NOMO-1 treated with DMSO at 0.1 percent for 48 hours (cell line): ENCODE measurements around the gene MLF1.

ENCODE experiments used
- DNase-seq: peaks from one replicate; lab custom pipeline; 2025; ENCODE audit not compliant: unreplicated experiment; lab: John Stamatoyannopoulos, UW

MLF1 gene

DNA sequence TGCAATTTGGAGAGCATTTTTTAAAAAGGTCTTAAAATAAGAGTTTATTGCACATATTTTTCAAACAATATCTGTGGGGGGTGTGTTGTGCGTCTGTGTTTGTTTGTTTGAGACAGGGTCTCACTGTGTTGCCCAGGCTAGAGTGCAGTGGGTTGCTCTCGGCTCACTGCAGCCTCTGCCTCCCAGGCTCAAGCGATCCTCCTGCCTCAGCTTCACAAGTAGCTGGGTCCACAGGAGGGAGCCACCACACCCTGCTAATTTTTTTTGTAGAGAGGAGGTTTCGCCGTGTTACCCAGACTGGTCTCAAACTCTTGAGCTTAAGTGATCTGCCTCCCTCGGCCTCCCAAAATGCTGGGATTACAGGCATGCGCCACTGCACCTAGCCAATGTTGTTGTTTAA is 2.7 kb downstream of the MLF1 start:
- no peak for DNase-seq

- no peak for DNase-seq
Observed at GRCh38 chr3:158574646-158575045, 3.7 kb downstream of the MLF1 start.

DNA sequence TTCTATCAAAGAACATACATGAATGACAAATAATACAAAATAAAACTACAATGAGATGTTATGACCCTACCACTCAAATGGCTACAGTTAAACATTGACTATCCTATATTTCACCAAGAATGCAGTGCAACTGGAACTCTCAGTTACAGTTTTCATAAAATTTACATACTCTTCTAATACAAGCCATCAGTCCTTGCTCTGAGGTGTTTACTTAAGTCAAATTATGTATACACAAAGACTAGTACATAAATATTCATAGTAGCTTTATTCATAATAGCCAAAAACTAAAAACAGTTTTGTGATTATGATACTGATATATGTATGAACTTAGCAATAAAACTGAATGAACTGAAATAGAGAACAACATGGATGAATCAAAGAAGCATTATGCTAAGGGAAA is 19.2 kb downstream of the MLF1 start:
- DNase-seq: no peak

DNA sequence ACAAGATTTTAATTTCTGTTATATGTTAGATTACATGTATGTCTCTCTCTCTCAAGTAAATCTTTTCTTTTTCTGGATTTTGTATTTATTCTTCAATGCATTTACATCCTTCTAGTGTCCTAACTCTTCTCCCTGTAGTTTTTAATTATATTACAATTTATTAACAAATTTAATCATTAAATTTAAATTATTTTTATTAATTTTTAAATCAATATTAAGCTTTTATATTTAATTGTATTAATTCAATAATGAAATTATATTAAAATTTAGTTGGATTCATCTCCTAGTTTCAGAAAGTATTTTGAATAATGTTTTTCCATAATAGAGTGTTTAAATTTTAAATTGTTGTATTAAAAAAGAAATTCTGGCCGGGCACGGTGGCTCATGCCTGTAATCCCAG is 29.8 kb downstream of the MLF1 start:
- DNase-seq: no peak

GRCh38 chr3:158602227-158602626 is 31.2 kb downstream of the MLF1 start:
- no peak for DNase-seq

DNA sequence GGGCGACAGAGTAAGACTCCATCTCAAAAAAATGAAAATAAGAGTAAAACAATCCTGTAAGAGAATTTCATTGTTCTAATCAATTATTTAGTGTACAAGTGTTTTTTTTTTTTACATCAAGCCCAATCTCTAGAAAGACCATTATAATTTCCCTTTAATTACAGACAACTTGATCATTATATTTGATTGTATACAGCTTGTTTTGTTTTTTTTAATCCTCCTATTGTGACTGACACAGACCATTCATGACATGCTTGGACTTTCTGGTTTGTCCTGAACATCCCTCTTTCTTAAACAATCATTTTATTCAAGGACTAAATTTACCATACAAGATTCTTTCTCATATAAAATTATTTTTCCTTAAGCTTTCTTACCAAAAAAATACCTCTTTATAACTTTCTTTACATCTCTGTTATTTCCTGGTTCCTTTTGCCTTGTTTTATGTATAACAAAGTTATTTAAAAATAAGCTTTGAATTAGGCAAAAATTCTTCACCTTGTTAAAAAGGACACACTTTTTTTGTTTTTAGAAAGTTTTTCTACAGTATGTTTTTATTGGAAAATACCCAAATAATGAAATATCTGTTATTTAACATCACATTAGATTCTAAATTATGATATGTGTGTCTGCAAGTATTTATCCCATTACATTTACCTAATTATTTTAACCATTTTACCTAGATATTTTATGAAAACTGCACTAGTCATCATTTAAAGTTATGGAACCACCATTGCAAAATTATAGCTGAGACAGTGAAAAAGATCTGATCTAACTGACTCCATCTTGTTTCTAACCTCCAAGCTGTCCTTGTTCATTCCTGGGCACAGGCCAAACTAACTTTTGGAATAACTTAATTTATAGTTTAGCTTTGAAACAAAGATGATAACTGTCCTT is 47.2 kb downstream of the MLF1 start:
- no peak for DNase-seq

GRCh38 chr3:158625881-158626280 is 54.9 kb downstream of the MLF1 start:
- no peak for DNase-seq

DNA sequence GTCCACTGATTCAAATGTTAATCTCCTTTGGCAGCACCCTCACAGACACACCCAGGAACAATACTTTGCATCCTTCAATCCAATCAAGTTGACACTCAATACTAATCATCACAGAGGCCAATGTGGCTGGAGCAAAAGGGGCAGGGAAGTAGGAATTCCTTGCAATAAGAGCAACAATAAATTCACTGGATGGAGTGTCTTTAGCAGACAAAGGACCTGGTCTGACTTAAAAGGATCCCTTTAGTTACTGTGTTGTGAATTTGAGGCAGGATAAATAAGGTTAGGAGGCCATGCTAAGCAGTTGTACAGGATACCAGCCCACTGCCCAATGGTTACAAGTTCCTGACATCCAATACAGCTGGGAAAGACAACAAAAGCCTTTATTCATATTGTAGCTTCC is 61.0 kb downstream of the MLF1 start:
- no peak for DNase-seq

- no peak for DNase-seq
Observed at GRCh38 chr3:158640646-158641045, 69.7 kb downstream of the MLF1 start.

- DNase-seq: no peak
Observed at GRCh38 chr3:158642005-158642404, 71.0 kb downstream of the MLF1 start.

- DNase-seq: no peak
Observed at GRCh38 chr3:158642474-158643210, 71.6 kb downstream of the MLF1 start.

DNA sequence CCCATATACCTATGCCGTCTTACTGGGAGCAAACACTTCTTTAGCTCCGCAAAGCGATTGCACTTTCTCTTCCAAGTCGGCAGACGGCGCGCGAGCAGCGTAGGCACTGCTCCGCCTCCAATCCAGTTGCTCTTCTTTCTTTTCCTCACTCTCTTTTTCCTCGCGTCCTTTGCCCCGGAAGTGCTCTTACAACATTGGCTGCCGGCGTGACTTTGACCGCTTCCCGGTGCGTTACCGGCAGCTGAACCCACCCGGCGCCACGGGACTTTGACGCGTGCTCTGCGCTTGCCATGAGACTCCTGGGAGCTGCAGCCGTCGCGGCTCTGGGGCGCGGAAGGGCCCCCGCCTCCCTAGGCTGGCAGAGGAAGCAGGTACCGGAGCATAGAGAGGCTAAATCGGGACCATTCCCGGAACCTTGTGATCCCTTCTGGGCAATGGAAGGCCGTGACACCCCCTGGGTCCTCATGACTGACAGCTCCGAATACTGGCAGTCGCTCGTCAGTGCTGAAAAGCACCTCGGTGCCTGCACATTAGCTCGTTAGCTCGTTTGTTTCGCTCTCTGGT is 73.4 kb downstream of the MLF1 start, which contains the start of gene GFM1:
GFM1 (plus strand) TSS at position 183 of the 564 bp plus-strand sequence; CDS start at position 291, 108 bp downstream.
- peak; percentile 100 for DNase-seq

- no peak for DNase-seq
Observed at GRCh38 chr3:158649791-158650190, 78.8 kb downstream of the MLF1 start.

DNA sequence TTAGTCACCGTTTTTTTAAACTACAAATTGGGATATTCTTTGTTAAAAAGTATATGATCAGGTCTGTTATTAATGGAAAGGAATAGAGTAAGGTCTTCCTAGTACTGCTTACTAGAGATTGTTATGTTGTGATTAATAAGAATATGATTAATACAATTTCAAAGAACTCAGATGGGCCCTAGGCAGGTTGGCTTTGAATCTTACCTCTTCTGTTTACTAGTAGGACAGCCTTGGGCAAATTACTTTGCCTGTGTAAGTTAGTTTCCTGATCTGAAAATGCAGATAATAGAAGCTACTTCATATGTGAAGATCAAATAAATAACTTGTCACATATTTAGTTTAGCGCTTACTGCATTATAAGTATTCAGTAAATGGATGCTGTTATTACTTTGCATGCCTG is 80.2 kb downstream of the MLF1 start:
- no peak for DNase-seq

GRCh38 chr3:158652463-158652862 is 81.5 kb downstream of the MLF1 start:
- DNase-seq: no peak
